Caco-2 (cell line): ENCODE data around the gene NDC1. TPM values are rescaled to one million over a fixed set of nuclear protein-coding genes. Genes with fewer than 3 reads are reported as not detected.

Source experiments
- BruUV-seq: library from RNA; stranded (reverse); fragments of 400-500 nt; replicated peaks from 2 replicates; lab custom pipeline; 2021; lab: Mats Ljungman, UMichigan
- CTCF ChIA-PET: fragments of 300-600 bp; sonication (Branson Sonifier 250); formaldehyde crosslinking; loops from one replicate; lab custom pipeline; 2022; ENCODE audit warnings: antibody characterized with exemption; lab: Charles Lee
- POLR2A ChIA-PET: fragments of 300-600 bp; sonication (Branson Sonifier 250); formaldehyde crosslinking; loops from one replicate; lab custom pipeline; 2022; ENCODE audit warnings: antibody characterized with exemption; lab: Charles Lee
- DNase-seq, 2 experiments: peaks; one replicate each; pipeline versions ENCODE4 v3.0.0 to v3.0.0-alpha.2; 2020 to 2022
- H3K27me3 ChIP-seq: replicated peaks from 2 replicates; pipeline ENCODE4 v1.6.0; 2011; ENCODE audit warnings: low read length; ENCODE audit not compliant: control insufficient read depth, insufficient read depth
- H3K36me3 ChIP-seq: 2 replicates; pipeline ENCODE4 v1.5.1; 2011; ENCODE audit warnings: low read length; ENCODE audit not compliant: control insufficient read depth, insufficient read depth
- H3K4me1 ChIP-seq: fragments of 250-450 bp; sonication (Bioruptor Pico); 2 replicates; pipeline ENCODE4 v1.5.1; 2020; ENCODE audit warnings: mild to moderate bottlenecking
- H3K4me3 ChIP-seq: 2 replicates; pipeline ENCODE4 v1.5.1; 2011; ENCODE audit warnings: low read depth, mild to moderate bottlenecking, control low read depth, low read length
- H3K9me3 ChIP-seq: fragments of 250-450 bp; sonication (Bioruptor Pico); 2 replicates; pipeline ENCODE4 v1.5.1; 2020; ENCODE audit warnings: mild to moderate bottlenecking, moderate library complexity
- H3K27ac Mint-ChIP-seq: one replicate; pipeline ENCODE4 v1.8.0; 2022; ENCODE audit warnings: mixed read lengths; ENCODE audit not compliant: unreplicated experiment
- H3K27me3 Mint-ChIP-seq: one replicate; pipeline ENCODE4 v1.8.0; 2022; ENCODE audit warnings: mixed read lengths; ENCODE audit not compliant: insufficient read depth, unreplicated experiment
- H3K36me3 Mint-ChIP-seq: one replicate; pipeline ENCODE4 v1.8.0; 2022; ENCODE audit warnings: mild to moderate bottlenecking, mixed read lengths; ENCODE audit not compliant: insufficient read depth, unreplicated experiment
- H3K4me1 Mint-ChIP-seq: one replicate; pipeline ENCODE4 v1.8.0; 2022; ENCODE audit warnings: low read depth, mixed read lengths; ENCODE audit not compliant: unreplicated experiment
- H3K4me3 Mint-ChIP-seq: one replicate; pipeline ENCODE4 v1.8.0; 2022; ENCODE audit warnings: mild to moderate bottlenecking, moderate library complexity, mixed read lengths; ENCODE audit not compliant: unreplicated experiment
- H3K9me3 Mint-ChIP-seq: one replicate; pipeline ENCODE4 v1.8.0; 2022; ENCODE audit warnings: mixed read lengths; ENCODE audit not compliant: unreplicated experiment
- CTCF ChIP-seq, 2 experiments: fragments of 200-600 bp in 1 of 2; IDR thresholded peaks; 1 replicate in 1 of 2; 2 replicates in 1 of 2; pipeline versions ENCODE4 v1.5.1 to v1.8.0; 2011 to 2022; ENCODE audit warnings: antibody characterized with exemption in 1 of 2, control low read depth in 1 of 2, inconsistent platforms in 1 of 2, low read depth in 1 of 2, low read length in 1 of 2, mild to moderate bottlenecking in 1 of 2, moderate library complexity in 1 of 2; ENCODE audit not compliant: insufficient read depth in 1 of 2, severe bottlenecking in 1 of 2, unreplicated experiment in 1 of 2
- intact Hi-C: fragments of 100-400 bp; cut with micrococcal nuclease; formaldehyde crosslinking; loops from one replicate; pipeline ENCODE4 v1.10.0; 2022; ENCODE audit not compliant: unreplicated experiment
- total RNA-seq: library from RNA; stranded (reverse); gene quantifications from 2 replicates; pipeline ENCODE4 v1.2.3, GENCODE V29; 2022

Gene NDC1
- total RNA-seq, 1 experiment from 2014 or later, result 28.8 TPM

GRCh38 chr1:53810497-53810896 is 27.6 kb downstream of the NDC1 start:
- intact Hi-C loops, result no loop called here
- no peaks in the 10 kb centered on the region for H3K27me3 ChIP-seq
- Mint-ChIP-seq H3K9me3 (no peaks in the 10 kb centered on the region), H3K27ac (no peak overlapping the region), H3K4me3 (no peak overlapping the region), H3K27me3 (no peaks in the 10 kb centered on the region), H3K4me1 (peaks cover 5% of the 10 kb centered on the region), H3K36me3 (peaks cover 35% of the 10 kb centered on the region)
- ChIA-PET CTCF (no interaction called here), POLR2A (no interaction called here)
- TF ChIP-seq CTCF (IDR thresholded peaks at IDR 0.05; ENCODE audit: insufficient read depth in 1 of 2, low read depth in 1 of 2, low read length in 1 of 2, severe bottlenecking in 1 of 2, unreplicated experiment in 1 of 2), result no peak
- H3K4me1 ChIP-seq, result 0 out of 2 replicates have a peak, but pooled peaks cover 2% of the 10 kb centered on the region
- BruUV-seq, result no TSS peak
- no peak overlapping the region for H3K4me3 ChIP-seq
- no peaks in the 10 kb centered on the region for H3K36me3 ChIP-seq
- H3K9me3 ChIP-seq, result no peaks in the 10 kb centered on the region
- no peak for DNase-seq

- Mint-ChIP-seq H3K27ac (no peak overlapping the region), H3K36me3 (peaks cover 37% of the 10 kb centered on the region), H3K4me3 (no peak overlapping the region), H3K27me3 (no peaks in the 10 kb centered on the region), H3K4me1 (peaks cover 5% of the 10 kb centered on the region), H3K9me3 (no peaks in the 10 kb centered on the region)
- Histone ChIP-seq H3K27me3 (no peaks in the 10 kb centered on the region), H3K4me1 (no peaks in the 10 kb centered on the region), H3K4me3 (no peak overlapping the region), H3K9me3 (no peaks in the 10 kb centered on the region), H3K36me3 (no peaks in the 10 kb centered on the region)
- intact Hi-C loops, result no loop called here
- POLR2A ChIA-PET, result no interaction called here
- CTCF ChIA-PET, result no interaction called here
- no TSS peak for BruUV-seq
- DNase-seq, result no peak
- TF ChIP-seq CTCF (IDR thresholded peaks at IDR 0.05; ENCODE audit: insufficient read depth in 1 of 2, low read depth in 1 of 2, low read length in 1 of 2, severe bottlenecking in 1 of 2, unreplicated experiment in 1 of 2), result no peak
Measured at GRCh38 chr1:53810007-53810406, 28.1 kb downstream of the NDC1 start.

GRCh38 chr1:53807916-53808315 is 30.2 kb downstream of the NDC1 start:
- DNase-seq, result no peak
- H3K27me3 ChIP-seq, result no peaks in the 10 kb centered on the region
- no TSS peak for BruUV-seq
- Mint-ChIP-seq H3K4me1 (no peaks in the 10 kb centered on the region), H3K9me3 (no peaks in the 10 kb centered on the region), H3K4me3 (no peak overlapping the region), H3K27ac (no peak overlapping the region), H3K36me3 (peaks cover 36% of the 10 kb centered on the region), H3K27me3 (no peaks in the 10 kb centered on the region)
- H3K9me3 ChIP-seq, result no peaks in the 10 kb centered on the region
- no peaks in the 10 kb centered on the region for H3K36me3 ChIP-seq
- CTCF ChIA-PET, result no interaction called here
- H3K4me1 ChIP-seq, result no peaks in the 10 kb centered on the region
- no peak overlapping the region for H3K4me3 ChIP-seq
- intact Hi-C loops, result no loop called here
- POLR2A ChIA-PET, result no interaction called here
- no peak for TF ChIP-seq CTCF (IDR thresholded peaks at IDR 0.05; ENCODE audit: insufficient read depth in 1 of 2, low read depth in 1 of 2, low read length in 1 of 2, severe bottlenecking in 1 of 2, unreplicated experiment in 1 of 2)
